ENCODE results near the gene TEAD1. TPM values are rescaled to one million over a fixed set of nuclear protein-coding genes. Genes with fewer than 3 reads are reported as not detected.

Gene TEAD1
- total RNA-seq, 2 experiments from 2014 or later, result 5.6 to 10.8 TPM

DNA sequence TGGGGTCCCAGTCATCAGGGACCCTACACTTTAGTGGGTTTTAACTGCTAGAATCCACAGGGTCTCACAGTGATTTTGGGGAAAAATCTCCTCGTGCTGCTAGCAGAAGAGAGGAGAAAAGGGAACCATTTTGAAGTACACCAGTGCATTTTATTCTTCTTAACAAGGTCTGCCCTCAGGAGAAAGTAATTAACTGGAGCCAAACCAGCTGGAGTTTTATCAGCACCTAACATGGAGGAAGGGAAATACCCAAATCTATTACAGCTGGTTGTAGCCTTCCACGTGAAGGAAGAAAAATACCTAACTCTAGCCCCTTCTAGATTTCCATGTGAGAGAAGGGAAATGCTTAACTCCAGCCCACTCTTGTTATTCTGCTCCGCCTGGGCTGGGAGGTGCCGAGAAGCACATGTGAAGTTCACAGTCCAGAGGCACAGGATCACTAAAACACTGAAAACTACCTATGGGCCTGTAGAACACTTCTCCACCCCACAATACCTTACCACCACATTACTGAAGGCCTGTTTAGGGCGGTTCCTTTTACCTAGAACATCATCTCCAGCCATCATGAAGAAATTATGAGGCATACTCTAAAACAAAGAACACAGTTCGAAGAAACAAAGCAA lies 31.3 kb upstream of the TEAD1 start:
- Histone ChIP-seq H2AFZ (ENCODE audit: low read length) (no peak overlapping the region), H3K4me1 (ENCODE audit: insufficient read depth, low read length, poor library complexity, severe bottlenecking) (no peaks in the 10 kb centered on the region), H3K27ac (ENCODE audit: low read depth, low read length, poor library complexity, severe bottlenecking) (no peak overlapping the region), H4K20me1 (ENCODE audit: insufficient read depth, low read length) (no peaks in the 10 kb centered on the region), H3K9me3 (ENCODE audit: low read length) (no peaks in the 10 kb centered on the region), H3K4me3 (ENCODE audit: low read depth, low read length, poor library complexity, severe bottlenecking) (no peak overlapping the region), H3K4me2 (ENCODE audit: low read length) (no peak overlapping the region), H3K79me2 (ENCODE audit: insufficient read depth, low read depth, low read length) (no peaks in the 10 kb centered on the region), H3K9me2 (ENCODE audit: insufficient read depth, low read length) (no peaks in the 10 kb centered on the region), H3K36me3 (ENCODE audit: insufficient read depth, low read length) (no peaks in the 10 kb centered on the region)
- POLR2A ChIA-PET, result interaction anchor here (0.5 to 1.0 kb wide), 2 partner anchors 10 to 284 kb away, joined by 3 to 4 read pairs; no protein-coding TSS in a partner anchor
- TF ChIP-seq, protein P1, sequence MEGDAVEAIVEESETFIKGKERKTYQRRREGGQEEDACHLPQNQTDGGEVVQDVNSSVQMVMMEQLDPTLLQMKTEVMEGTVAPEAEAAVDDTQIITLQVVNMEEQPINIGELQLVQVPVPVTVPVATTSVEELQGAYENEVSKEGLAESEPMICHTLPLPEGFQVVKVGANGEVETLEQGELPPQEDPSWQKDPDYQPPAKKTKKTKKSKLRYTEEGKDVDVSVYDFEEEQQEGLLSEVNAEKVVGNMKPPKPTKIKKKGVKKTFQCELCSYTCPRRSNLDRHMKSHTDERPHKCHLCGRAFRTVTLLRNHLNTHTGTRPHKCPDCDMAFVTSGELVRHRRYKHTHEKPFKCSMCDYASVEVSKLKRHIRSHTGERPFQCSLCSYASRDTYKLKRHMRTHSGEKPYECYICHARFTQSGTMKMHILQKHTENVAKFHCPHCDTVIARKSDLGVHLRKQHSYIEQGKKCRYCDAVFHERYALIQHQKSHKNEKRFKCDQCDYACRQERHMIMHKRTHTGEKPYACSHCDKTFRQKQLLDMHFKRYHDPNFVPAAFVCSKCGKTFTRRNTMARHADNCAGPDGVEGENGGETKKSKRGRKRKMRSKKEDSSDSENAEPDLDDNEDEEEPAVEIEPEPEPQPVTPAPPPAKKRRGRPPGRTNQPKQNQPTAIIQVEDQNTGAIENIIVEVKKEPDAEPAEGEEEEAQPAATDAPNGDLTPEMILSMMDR (conservative IDR thresholded peaks at IDR 0.05; ENCODE audit: low read length), result no peak
- no peak for TF ChIP-seq EZH2phosphoT487 (IDR thresholded peaks at IDR 0.05; ENCODE audit: borderline replicate concordance, low read depth, low read length)
- BruUV-seq (replicated peaks), result no TSS peak
- no peak for DNase-seq (ENCODE audit: low spot score)
- intact Hi-C loops (cut with micrococcal nuclease; ENCODE audit: unreplicated experiment), result no loop called here
- CTCF ChIA-PET (ENCODE audit: unreplicated experiment), result no interaction called here

DNA sequence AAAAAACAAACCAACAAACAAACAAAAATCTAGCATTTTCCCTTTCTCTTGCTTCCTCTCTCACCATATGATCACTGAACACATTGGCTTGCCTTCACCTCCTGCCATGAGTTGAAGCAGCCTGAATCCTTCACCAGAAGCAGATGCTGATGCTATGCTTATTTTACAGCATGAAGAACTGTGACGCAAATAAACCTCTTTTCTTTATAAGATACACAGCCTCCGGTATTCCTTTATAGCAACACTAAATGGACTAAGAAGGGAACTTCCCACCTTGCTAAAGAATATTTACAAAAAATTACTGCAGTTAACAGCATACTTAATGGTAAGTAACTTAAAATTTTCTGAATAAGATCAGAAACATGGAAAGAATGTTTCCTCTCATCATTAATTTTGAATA lies 27.7 kb upstream of the TEAD1 start:
- no peaks in the 10 kb centered on the region for H3K79me2 ChIP-seq (ENCODE audit: insufficient read depth, low read depth, low read length)
- intact Hi-C loops (cut with micrococcal nuclease; ENCODE audit: unreplicated experiment), result no loop called here
- no peak overlapping the region for H2AFZ ChIP-seq (ENCODE audit: low read length)
- H3K4me3 ChIP-seq (ENCODE audit: low read depth, low read length, poor library complexity, severe bottlenecking), result no peak overlapping the region
- ChIA-PET POLR2A (no interaction called here), CTCF (ENCODE audit: unreplicated experiment) (no interaction called here)
- TF ChIP-seq, protein P1 (conservative IDR thresholded peaks at IDR 0.05; ENCODE audit: low read length), result no peak
- TF ChIP-seq EZH2phosphoT487 (IDR thresholded peaks at IDR 0.05; ENCODE audit: borderline replicate concordance, low read depth, low read length), result no peak
- H3K27ac ChIP-seq (ENCODE audit: low read depth, low read length, poor library complexity, severe bottlenecking), result no peak overlapping the region
- H3K9me3 ChIP-seq (ENCODE audit: low read length), result no peaks in the 10 kb centered on the region
- no peaks in the 10 kb centered on the region for H3K4me1 ChIP-seq (ENCODE audit: insufficient read depth, low read length, poor library complexity, severe bottlenecking)
- H3K9me2 ChIP-seq (ENCODE audit: insufficient read depth, low read length), result no peaks in the 10 kb centered on the region
- DNase-seq (ENCODE audit: low spot score), result no peak
- H3K36me3 ChIP-seq (ENCODE audit: insufficient read depth, low read length), result no peaks in the 10 kb centered on the region
- no peak overlapping the region for H3K4me2 ChIP-seq (ENCODE audit: low read length)
- no peaks in the 10 kb centered on the region for H4K20me1 ChIP-seq (ENCODE audit: insufficient read depth, low read length)
- no TSS peak for BruUV-seq (replicated peaks)

DNA sequence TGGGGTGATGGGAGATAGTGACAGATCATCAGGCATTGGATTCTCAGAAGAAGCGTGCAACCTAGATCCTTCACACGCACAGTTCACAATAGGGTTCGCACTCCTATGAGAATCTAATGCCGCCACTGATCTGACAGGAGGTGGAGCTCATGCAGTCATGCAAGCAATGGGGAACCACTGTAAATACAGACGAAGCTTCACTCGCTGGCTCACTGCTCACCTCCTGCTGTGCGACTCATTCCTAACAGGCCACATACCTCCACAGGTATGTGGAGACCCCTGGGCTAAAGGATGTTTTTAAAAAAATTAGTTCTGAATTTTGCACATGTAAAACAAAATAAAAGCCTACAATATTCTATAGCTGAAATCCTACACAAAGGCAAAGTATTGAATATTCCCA lies 20.5 kb upstream of the TEAD1 start:
- no peak for DNase-seq (ENCODE audit: low spot score)

More for the DNA sequence above, 20.5 kb upstream of the TEAD1 start:
- intact Hi-C loops (cut with micrococcal nuclease; ENCODE audit: unreplicated experiment), result no loop called here
- ChIA-PET CTCF (ENCODE audit: unreplicated experiment) (no interaction called here), POLR2A (interaction anchor here (0.7 kb wide), 2 partner anchors 17 to 1587 kb away, joined by 3 to 4 read pairs; no protein-coding TSS in a partner anchor)
- H3K4me3 ChIP-seq (ENCODE audit: low read depth, low read length, poor library complexity, severe bottlenecking), result no peak overlapping the region
- no peak overlapping the region for H2AFZ ChIP-seq (ENCODE audit: low read length)
- H4K20me1 ChIP-seq (ENCODE audit: insufficient read depth, low read length), result no peaks in the 10 kb centered on the region
- no TSS peak for BruUV-seq (replicated peaks)
- no peaks in the 10 kb centered on the region for H3K4me1 ChIP-seq (ENCODE audit: insufficient read depth, low read length, poor library complexity, severe bottlenecking)
- no peak overlapping the region for H3K4me2 ChIP-seq (ENCODE audit: low read length)
- no peaks in the 10 kb centered on the region for H3K9me3 ChIP-seq (ENCODE audit: low read length)
- H3K9me2 ChIP-seq (ENCODE audit: insufficient read depth, low read length), result no peaks in the 10 kb centered on the region
- H3K36me3 ChIP-seq (ENCODE audit: insufficient read depth, low read length), result no peaks in the 10 kb centered on the region
- H3K27ac ChIP-seq (ENCODE audit: low read depth, low read length, poor library complexity, severe bottlenecking), result no peak overlapping the region
- TF ChIP-seq EZH2phosphoT487 (IDR thresholded peaks at IDR 0.05; ENCODE audit: borderline replicate concordance, low read depth, low read length), result no peak
- TF ChIP-seq, protein P1 (conservative IDR thresholded peaks at IDR 0.05; ENCODE audit: low read length), result no peak
- no peaks in the 10 kb centered on the region for H3K79me2 ChIP-seq (ENCODE audit: insufficient read depth, low read depth, low read length)
